A549 (cell line): ENCODE measurements around the gene YBEY.

Experiments used
- CBX8 ChIP-seq: fragments of 200-600 bp; sonication (generic); IDR thresholded peaks from 2 replicates; pipeline ENCODE4 v1.6.1; 2016
- MAZ ChIP-seq: fragments of 150-350 bp; IDR thresholded peaks from 2 replicates; pipeline ENCODE4 v1.6.1; 2014; ENCODE audit warnings: antibody characterized with exemption, low read depth, low read length, borderline replicate concordance
- ZFP36 ChIP-seq: fragments of 450-650 bp; IDR thresholded peaks from 2 replicates; pipeline ENCODE4 v1.6.1; 2014; ENCODE audit warnings: borderline replicate concordance; ENCODE audit not compliant: partially characterized antibody
- TF ChIP-seq, protein P1 (sequence below): fragments of >200 bp; sonication (Bioruptor Twin); formaldehyde crosslinking; IDR thresholded peaks from 3 replicates; pipeline ENCODE4 v1.5.1; 2016
- TF ChIP-seq, protein P2 (sequence below): IDR thresholded peaks from 2 replicates; pipeline ENCODE4 v1.6.1; 2012
- TF ChIP-seq, protein P3 (sequence below): IDR thresholded peaks from 2 replicates; pipeline ENCODE4 v1.6.1; 2012; ENCODE audit warnings: low read depth, borderline replicate concordance

DNA sequence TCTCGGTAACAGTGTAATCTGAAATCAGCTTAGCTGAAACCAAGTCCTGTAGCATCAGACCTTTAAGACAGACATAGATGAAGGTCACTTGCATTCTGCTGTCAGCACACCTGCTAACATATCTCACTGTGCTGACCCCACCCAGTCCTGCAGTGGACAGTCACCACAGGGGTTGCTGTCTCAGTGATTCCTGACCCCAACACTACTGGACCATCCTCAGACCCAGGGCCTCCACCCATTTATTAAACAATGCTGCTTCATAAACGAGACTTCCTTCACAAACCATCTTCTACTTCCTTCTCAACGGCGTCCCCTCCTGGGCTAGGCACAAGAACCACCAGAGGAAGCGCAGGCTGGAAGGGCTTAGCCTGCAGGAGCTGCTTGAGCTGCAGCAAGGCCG is 39.8 kb upstream of the YBEY start:
- TF ChIP-seq MAZ: no peak
- TF ChIP-seq, protein P1, sequence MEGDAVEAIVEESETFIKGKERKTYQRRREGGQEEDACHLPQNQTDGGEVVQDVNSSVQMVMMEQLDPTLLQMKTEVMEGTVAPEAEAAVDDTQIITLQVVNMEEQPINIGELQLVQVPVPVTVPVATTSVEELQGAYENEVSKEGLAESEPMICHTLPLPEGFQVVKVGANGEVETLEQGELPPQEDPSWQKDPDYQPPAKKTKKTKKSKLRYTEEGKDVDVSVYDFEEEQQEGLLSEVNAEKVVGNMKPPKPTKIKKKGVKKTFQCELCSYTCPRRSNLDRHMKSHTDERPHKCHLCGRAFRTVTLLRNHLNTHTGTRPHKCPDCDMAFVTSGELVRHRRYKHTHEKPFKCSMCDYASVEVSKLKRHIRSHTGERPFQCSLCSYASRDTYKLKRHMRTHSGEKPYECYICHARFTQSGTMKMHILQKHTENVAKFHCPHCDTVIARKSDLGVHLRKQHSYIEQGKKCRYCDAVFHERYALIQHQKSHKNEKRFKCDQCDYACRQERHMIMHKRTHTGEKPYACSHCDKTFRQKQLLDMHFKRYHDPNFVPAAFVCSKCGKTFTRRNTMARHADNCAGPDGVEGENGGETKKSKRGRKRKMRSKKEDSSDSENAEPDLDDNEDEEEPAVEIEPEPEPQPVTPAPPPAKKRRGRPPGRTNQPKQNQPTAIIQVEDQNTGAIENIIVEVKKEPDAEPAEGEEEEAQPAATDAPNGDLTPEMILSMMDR: no peak
- no peak for TF ChIP-seq CBX8
- TF ChIP-seq, protein P2, sequence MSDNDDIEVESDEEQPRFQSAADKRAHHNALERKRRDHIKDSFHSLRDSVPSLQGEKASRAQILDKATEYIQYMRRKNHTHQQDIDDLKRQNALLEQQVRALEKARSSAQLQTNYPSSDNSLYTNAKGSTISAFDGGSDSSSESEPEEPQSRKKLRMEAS: no peak
- no peak for TF ChIP-seq ZFP36
- TF ChIP-seq, protein P3, sequence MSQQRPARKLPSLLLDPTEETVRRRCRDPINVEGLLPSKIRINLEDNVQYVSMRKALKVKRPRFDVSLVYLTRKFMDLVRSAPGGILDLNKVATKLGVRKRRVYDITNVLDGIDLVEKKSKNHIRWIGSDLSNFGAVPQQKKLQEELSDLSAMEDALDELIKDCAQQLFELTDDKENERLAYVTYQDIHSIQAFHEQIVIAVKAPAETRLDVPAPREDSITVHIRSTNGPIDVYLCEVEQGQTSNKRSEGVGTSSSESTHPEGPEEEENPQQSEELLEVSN: no peak
